Measurements from ENCODE around the gene STX7. TPM values are rescaled to one million over a fixed set of nuclear protein-coding genes. Genes with fewer than 3 reads are reported as not detected.
"Not testable (repeated sequence)": the region's sequence is repeated elsewhere in the genome, so short reads cannot be mapped to it uniquely, and the experiment has no call there.

STX7 gene, protein sequence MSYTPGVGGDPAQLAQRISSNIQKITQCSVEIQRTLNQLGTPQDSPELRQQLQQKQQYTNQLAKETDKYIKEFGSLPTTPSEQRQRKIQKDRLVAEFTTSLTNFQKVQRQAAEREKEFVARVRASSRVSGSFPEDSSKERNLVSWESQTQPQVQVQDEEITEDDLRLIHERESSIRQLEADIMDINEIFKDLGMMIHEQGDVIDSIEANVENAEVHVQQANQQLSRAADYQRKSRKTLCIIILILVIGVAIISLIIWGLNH
- total RNA-seq, result 10 to 100 TPM; 12.2 to 33.0 (median 15.7) TPM
- 1 to 10 TPM; 5.1 to 7.8 TPM for polyA plus RNA-seq

DNA sequence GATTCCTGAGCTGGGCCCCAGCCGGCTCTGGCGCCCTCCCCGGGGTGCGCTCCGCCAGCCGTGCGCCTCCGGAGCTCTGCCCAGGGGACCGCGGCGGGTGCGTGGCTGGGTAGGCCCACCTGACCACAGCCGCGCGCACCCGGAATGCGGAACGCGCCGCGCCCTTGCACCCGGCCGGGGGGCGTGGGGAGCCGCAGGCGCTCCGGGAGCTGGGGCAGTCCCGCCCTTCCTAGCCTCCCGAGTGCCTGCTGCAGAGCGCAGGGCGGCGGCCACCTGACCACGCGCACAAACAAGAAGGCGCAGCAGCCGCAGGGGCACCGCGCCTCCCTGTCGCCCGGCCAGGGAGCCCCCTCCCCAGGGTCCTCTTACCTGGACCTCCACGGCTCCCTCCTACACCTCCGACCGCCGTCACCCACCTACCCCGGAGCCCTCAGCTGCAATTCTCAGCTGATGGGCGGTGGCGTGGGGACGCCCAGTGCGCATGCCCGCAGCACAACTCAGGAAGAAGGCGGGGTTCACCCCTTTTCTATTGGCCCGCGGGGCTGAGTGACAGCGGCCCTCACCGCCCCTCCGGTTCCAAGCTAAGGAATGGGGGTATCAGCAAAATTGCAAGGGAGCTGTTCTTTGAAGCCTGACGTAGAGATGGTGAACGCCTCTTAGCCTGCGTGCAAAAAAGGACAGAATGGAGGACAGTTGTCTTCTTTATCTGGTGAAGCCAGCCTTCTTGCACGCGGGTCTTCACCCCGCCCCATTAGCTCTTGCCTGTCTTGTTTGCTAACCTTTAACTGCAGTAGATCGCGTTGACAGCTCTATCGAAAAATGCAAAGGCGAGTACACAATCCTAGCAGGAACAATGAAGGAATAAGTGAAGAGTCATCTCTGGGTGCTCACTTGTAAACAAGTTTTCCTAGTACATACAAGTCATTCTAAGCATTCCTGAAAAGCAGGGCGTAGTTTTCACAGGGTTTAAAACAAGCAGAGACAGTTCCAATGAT lies at the start of gene STX7:
Gene STX7, minus strand, starts transcription at position 479 of the 995 bp plus-strand sequence. CDS start 9,586 bp downstream, outside the sequence.
- Histone ChIP-seq H3K4me3 (peak within 1 kb of the TSS; percentile 49 to 92 (median 92)), H3K27me3 (no peaks in the 10 kb centered on the region), H3K27ac (peak within 1 kb of the TSS; percentile 71 to 91 (median 81)), H3K4me1 (peaks cover 10 to 22% (median 12%) of the 10 kb centered on the region in 3 donors), H3K9me3 (no peaks in the 10 kb centered on the region), H3K36me3 (no peaks in the 10 kb centered on the region)
- WGBS, 2 donors, result 1% methylated on average over 67 of the region's 67 CpGs
- TF ChIP-seq, protein P1, sequence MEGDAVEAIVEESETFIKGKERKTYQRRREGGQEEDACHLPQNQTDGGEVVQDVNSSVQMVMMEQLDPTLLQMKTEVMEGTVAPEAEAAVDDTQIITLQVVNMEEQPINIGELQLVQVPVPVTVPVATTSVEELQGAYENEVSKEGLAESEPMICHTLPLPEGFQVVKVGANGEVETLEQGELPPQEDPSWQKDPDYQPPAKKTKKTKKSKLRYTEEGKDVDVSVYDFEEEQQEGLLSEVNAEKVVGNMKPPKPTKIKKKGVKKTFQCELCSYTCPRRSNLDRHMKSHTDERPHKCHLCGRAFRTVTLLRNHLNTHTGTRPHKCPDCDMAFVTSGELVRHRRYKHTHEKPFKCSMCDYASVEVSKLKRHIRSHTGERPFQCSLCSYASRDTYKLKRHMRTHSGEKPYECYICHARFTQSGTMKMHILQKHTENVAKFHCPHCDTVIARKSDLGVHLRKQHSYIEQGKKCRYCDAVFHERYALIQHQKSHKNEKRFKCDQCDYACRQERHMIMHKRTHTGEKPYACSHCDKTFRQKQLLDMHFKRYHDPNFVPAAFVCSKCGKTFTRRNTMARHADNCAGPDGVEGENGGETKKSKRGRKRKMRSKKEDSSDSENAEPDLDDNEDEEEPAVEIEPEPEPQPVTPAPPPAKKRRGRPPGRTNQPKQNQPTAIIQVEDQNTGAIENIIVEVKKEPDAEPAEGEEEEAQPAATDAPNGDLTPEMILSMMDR (IDR thresholded peaks at IDR 0.05), result no peak
- FAIRE-seq, result no peak
- DNase-seq, result peak; percentile 85 to 95 (median 90)
- peak; percentile 95 to 98 (median 97) for ATAC-seq
- intact Hi-C loops (cut with DNase I), result no loop called here

DNA sequence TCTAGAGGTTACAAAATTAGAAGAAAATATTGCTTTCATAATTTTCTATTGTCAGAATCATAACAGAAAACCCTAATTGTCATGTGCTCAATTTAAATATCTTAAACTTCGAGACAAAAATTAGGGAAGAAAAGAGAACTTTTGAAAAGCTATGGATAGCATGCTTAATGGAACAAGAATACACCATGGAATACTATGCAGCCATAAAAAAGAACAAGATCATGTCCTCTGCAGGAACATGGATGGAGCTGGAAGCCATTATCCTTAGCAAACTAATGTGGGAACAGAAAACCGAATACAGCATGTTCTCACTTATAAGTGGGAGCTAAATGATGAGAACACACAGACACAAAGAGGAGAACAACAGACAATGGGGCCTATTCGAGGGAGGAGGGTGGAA lies 47.2 kb upstream of the STX7 start:
- 62 to 80% methylated on average over 3 of the region's 3 CpGs for WGBS, 2 donors
- H3K27ac ChIP-seq; H3K36me3 ChIP-seq; H3K4me3 ChIP-seq; intact Hi-C loops (cut with DNase I); H3K27me3 ChIP-seq; ATAC-seq; DNase-seq; H3K4me1 ChIP-seq; H3K9me3 ChIP-seq; FAIRE-seq: not testable (repeated sequence)

DNA sequence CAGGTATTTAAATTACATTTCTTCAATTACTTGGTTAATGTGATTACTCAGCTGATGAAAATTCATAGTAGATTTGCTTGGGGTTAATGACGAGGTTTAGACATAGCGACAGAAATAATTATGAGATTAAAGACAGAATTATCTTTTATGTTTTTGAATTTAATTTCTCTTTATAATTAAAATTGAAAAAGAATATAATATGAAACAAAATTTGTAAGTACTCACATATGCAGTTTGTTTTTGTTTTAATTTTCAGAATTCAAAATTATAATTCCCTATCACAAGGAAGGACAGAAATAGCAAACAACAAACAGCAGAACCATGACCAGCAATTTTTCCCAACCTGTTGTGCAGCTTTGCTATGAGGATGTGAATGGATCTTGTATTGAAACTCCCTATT lies 39.5 kb upstream of the STX7 start, which contains the start of gene TAAR8:
Gene TAAR8, plus strand, starts transcription at position 301 of the 400 bp plus-strand sequence. Its CDS starts 21 bp downstream, at position 322.
- no peak within 1 kb of the TSS for H3K27ac ChIP-seq
- 89 to 98% methylated on average over 2 of the region's 2 CpGs for WGBS, 2 donors
- TF ChIP-seq, protein P1 (IDR thresholded peaks at IDR 0.05), result no peak
- no peaks in the 10 kb centered on the region for H3K4me1 ChIP-seq
- no peaks in the 10 kb centered on the region for H3K36me3 ChIP-seq
- no peak for DNase-seq
- no peak for FAIRE-seq
- no peaks in the 10 kb centered on the region for H3K9me3 ChIP-seq
- no peak for ATAC-seq
- no peak within 1 kb of the TSS for H3K4me3 ChIP-seq
- H3K27me3 ChIP-seq, result no peaks in the 10 kb centered on the region
- intact Hi-C loops (cut with DNase I), result no loop called here

DNA sequence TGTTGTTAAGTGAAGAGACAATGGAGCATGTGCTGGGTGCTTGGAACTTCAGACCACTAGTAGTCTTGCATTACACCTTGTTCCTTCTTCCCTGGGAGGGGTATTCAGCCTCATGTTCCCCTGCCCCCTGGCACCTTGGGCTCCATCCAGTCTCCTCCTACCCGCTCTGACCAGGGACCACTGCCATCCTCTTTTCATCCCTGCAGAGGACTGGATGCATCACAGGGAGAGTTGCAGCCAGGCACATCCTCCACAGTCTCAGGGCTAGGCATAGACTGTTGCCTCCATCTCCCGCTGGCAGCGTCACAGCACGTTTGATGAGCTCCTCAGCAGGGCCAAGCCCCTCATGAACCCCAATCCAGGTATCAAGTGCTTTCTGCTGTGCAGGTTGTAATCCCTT lies 38.3 kb upstream of the STX7 start:
- intact Hi-C loops (cut with DNase I), result no loop called here
- Histone ChIP-seq H3K27ac (no peak overlapping the region), H3K27me3 (no peaks in the 10 kb centered on the region), H3K36me3 (no peaks in the 10 kb centered on the region), H3K9me3 (no peaks in the 10 kb centered on the region), H3K4me3 (no peak overlapping the region), H3K4me1 (no peaks in the 10 kb centered on the region)
- DNase-seq (no peak), FAIRE-seq (no peak), ATAC-seq (no peak)
- WGBS, 2 donors, result 85 to 89% methylated on average over 4 of the region's 4 CpGs
- TF ChIP-seq, protein P1 (IDR thresholded peaks at IDR 0.05), result no peak

DNA sequence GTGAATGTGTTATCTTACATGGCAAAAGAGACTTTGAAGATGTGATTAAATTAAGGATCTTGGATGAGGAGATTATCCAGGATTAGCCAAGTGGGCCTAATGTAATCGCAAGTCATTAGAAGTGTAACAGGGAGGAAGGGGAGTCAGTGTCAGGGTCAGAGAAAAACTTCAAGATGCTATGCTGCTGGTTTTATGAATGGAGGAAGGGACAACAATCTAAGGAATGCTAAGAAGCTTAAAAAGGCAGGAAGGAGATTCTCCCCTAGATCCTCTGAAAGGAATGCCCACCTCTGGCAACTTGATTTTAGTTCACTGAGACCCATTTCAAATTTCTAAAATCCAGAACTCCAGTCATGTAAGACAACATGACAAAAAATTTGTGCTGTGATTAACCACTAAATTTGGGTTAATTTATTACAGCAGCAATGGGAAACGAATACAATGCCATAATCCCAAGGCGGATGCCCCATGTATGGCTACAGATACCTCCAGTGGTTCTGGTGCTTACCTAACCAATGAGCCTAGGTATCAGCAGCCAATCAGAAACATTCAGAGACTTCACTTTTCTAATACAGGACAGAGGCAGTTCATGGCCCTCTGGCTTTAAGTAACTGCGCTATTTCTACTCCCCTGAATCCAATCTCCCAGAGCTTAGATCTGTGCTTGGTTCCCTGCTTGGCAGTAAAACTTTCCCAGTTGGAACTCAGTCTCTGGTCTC lies 36.0 kb upstream of the STX7 start:
- DNase-seq (no peak), FAIRE-seq (no peak), ATAC-seq (no peak)
- intact Hi-C loops (cut with DNase I), result no loop called here
- H3K4me3 ChIP-seq, result no peak overlapping the region
- H3K27me3 ChIP-seq, result no peaks in the 10 kb centered on the region
- no peaks in the 10 kb centered on the region for H3K9me3 ChIP-seq
- 84 to 90% methylated on average over 4 of the region's 4 CpGs for WGBS, 2 donors
- no peaks in the 10 kb centered on the region for H3K36me3 ChIP-seq
- TF ChIP-seq, protein P1 (IDR thresholded peaks at IDR 0.05), result no peak
- no peak overlapping the region for H3K27ac ChIP-seq
- H3K4me1 ChIP-seq, result no peaks in the 10 kb centered on the region

Measured in pancreas (tissue), 10 donors.